Esophagus muscularis mucosa (tissue), 2 donors: ENCODE measurements around the gene STARD13.

Experiments used
- EP300 ChIP-seq: sonication (generic); formaldehyde crosslinking; IDR thresholded peaks from one replicate; pipeline ENCODE4 v1.6.1; 2017; ENCODE audit warnings: antibody characterized with exemption
- POLR2A ChIP-seq: fragments of 450-650 bp; IDR thresholded peaks from one replicate; pipeline ENCODE4 v1.6.1; 2017; ENCODE audit warnings: antibody characterized with exemption, moderate library complexity, mild to moderate bottlenecking, low read depth

DNA sequence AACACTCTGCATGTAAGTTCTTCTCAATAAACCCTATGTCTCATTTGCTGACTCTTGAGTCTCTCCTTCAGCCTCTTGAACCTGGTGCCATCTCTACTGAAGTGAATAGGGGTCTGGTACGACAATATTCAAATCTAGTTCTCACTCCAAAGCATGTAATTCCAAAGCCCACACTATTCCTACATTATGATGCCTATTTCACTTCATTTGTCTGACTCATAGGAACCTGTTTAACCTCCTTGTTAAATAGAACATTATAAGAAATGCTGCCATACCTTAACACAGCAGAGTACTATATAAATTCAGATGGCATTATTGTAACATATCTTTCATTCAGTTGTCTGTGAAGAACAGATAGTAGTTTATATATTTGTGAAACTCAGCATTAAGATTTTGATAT lies 67.1 kb downstream of the STARD13 start:
- TF ChIP-seq POLR2A (no peak), EP300 (no peak)
